NCI-H748 (cell line): Measurements from ENCODE around the gene FOXA1.
"Not testable (repeated sequence)": the region's sequence is repeated elsewhere in the genome, so short reads cannot be mapped to it uniquely, and the experiment has no call there.

Experiments used
- DNase-seq: peaks from one replicate; lab custom pipeline; 2025; ENCODE audit not compliant: unreplicated experiment; lab: John Stamatoyannopoulos, UW

FOXA1 gene

GRCh38 chr14:37563189-37563588 lies 31.9 kb downstream of the FOXA1 start:
- DNase-seq = no peak

- no peak for DNase-seq
Observed at GRCh38 chr14:37559386-37559785, 35.7 kb downstream of the FOXA1 start.

- no peak for DNase-seq
Observed at GRCh38 chr14:37558740-37559139, 36.3 kb downstream of the FOXA1 start.

GRCh38 chr14:37555596-37555995 lies 39.5 kb downstream of the FOXA1 start:
- DNase-seq = not testable (repeated sequence)

- DNase-seq = no peak
Observed at GRCh38 chr14:37553935-37554550, 41.0 kb downstream of the FOXA1 start.

GRCh38 chr14:37551119-37551518 lies 43.9 kb downstream of the FOXA1 start:
- DNase-seq = no peak

GRCh38 chr14:37550511-37550910 lies 44.5 kb downstream of the FOXA1 start:
- no peak for DNase-seq

- DNase-seq = peak; percentile 70
Observed at GRCh38 chr14:37546621-37547447, 48.2 kb downstream of the FOXA1 start.

- no peak for DNase-seq
Observed at GRCh38 chr14:37545174-37545573, 49.9 kb downstream of the FOXA1 start.

- DNase-seq = peak; percentile 74
Observed at GRCh38 chr14:37544407-37544806, 50.6 kb downstream of the FOXA1 start.

- DNase-seq = no peak
Observed at GRCh38 chr14:37539992-37540391, 55.1 kb downstream of the FOXA1 start.
